SK-N-SH (cell line): ENCODE results near the gene ZNF117. TPM values are rescaled to one million over a fixed set of nuclear protein-coding genes. Genes with fewer than 3 reads are reported as not detected.
"Not testable (repeated sequence)": the region's sequence is repeated elsewhere in the genome, so short reads cannot be mapped to it uniquely, and the experiment has no call there.

ENCODE experiments used
- CTCF ChIA-PET: fragments of 300-600, 350-600 bp; formaldehyde crosslinking; extraction: SDS; loops from one replicate; lab custom pipeline; 2021; lab: Yijun Ruan, JAX
- POLR2A ChIA-PET: fragments of 350-600 bp; sonication (Branson Sonifier 250); formaldehyde crosslinking; extraction: SDS; loops from one replicate; lab custom pipeline; 2020; ENCODE audit warnings: antibody characterized with exemption, inconsistent platforms; lab: Yijun Ruan, JAX
- DNase-seq: peaks from one replicate; pipeline ENCODE4 v3.0.0; 2012
- H2AFZ ChIP-seq: fragments of 200-600 bp; sonication (generic); 2 replicates; pipeline ENCODE4 v1.8.1; 2016; ENCODE audit warnings: antibody characterized with exemption, mild to moderate bottlenecking, low read depth
- H3F3A ChIP-seq: fragments of 200-600 bp; sonication (generic); replicated peaks from 2 replicates; pipeline ENCODE3; 2016; ENCODE audit warnings: antibody characterized with exemption, mild to moderate bottlenecking; ENCODE audit not compliant: insufficient read depth
- H3K27ac ChIP-seq, 2 experiments: fragments of 200-500 bp in 1 of 2; fragments of 200-600 bp in 1 of 2; sonication (Bioruptor generic) in 1 of 2; sonication (generic), shearing (Covaris generic) in 1 of 2; 2 replicates each; pipeline versions ENCODE4 v1.5.1 to v1.6.1; 2014 to 2016; ENCODE audit warnings: low read depth in 2 of 2, inconsistent platforms in 1 of 2, low read length in 1 of 2, mild to moderate bottlenecking in 1 of 2, mixed read lengths in 1 of 2
- H3K27me3 ChIP-seq: fragments of 200-600 bp; sonication (generic), shearing (Covaris generic); 2 replicates; pipeline ENCODE4 v1.6.1; 2016; ENCODE audit warnings: mixed run types; ENCODE audit not compliant: insufficient read depth
- H3K36me3 ChIP-seq, 2 experiments: fragments of 200-500 bp in 1 of 2; fragments of 200-600 bp in 1 of 2; sonication (Bioruptor generic) in 1 of 2; sonication (generic) in 1 of 2; replicated peaks in 1 of 2; 2 replicates each; pipeline versions ENCODE3 to v1.5.1; 2014 to 2016; ENCODE audit warnings: low read length in 1 of 2, mild to moderate bottlenecking in 1 of 2; ENCODE audit not compliant: insufficient read depth in 2 of 2, control insufficient read depth in 1 of 2
- H3K4me1 ChIP-seq, 2 experiments: fragments of 200-500 bp in 1 of 2; fragments of 200-600 bp in 1 of 2; sonication (Bioruptor generic) in 1 of 2; sonication (generic), shearing (Covaris generic) in 1 of 2; 2 replicates each; pipeline versions ENCODE4 v1.5.1 to v1.6.1; 2014 to 2016; ENCODE audit warnings: low read depth in 1 of 2, low read length in 1 of 2, mixed run types in 1 of 2; ENCODE audit not compliant: insufficient read depth in 2 of 2, control insufficient read depth in 1 of 2
- H3K4me2 ChIP-seq: fragments of 200-600 bp; sonication (generic), shearing (Covaris generic); 2 replicates; pipeline ENCODE4 v1.6.1; 2017; ENCODE audit warnings: mixed run types
- H3K4me3 ChIP-seq, 2 experiments: fragments of 200-500 bp in 1 of 2; fragments of 200-600 bp in 1 of 2; sonication (Bioruptor generic) in 1 of 2; sonication (generic), shearing (Covaris generic) in 1 of 2; 2 replicates each; pipeline versions ENCODE4 v1.5.1 to v1.8.1; 2014 to 2016; ENCODE audit warnings: low read depth in 2 of 2, inconsistent platforms in 1 of 2, low read length in 1 of 2, mild to moderate bottlenecking in 1 of 2, mixed read lengths in 1 of 2, moderate library complexity in 1 of 2
- H3K79me2 ChIP-seq: fragments of 200-600 bp; sonication (generic); 2 replicates; pipeline ENCODE4 v1.8.1; 2017; ENCODE audit warnings: mild to moderate bottlenecking; ENCODE audit not compliant: insufficient read depth
- H3K9ac ChIP-seq: fragments of 200-600 bp; sonication (generic); 2 replicates; pipeline ENCODE4 v1.6.1; 2017; ENCODE audit warnings: mixed run types
- H3K9me2 ChIP-seq: fragments of 200-600 bp; sonication (generic); 2 replicates; pipeline ENCODE4 v1.6.1; 2017; ENCODE audit warnings: mixed run types
- H3K9me3 ChIP-seq: fragments of 200-600 bp; sonication (generic); 2 replicates; pipeline ENCODE4 v1.6.1; 2017; ENCODE audit warnings: mixed run types, mild to moderate bottlenecking, moderate library complexity
- H4K20me1 ChIP-seq: fragments of 200-600 bp; sonication (generic); 2 replicates; pipeline ENCODE4 v1.6.1; 2017; ENCODE audit warnings: mild to moderate bottlenecking, mixed run types; ENCODE audit not compliant: insufficient read depth
- CHD2 ChIP-seq: fragments of 150-350 bp; IDR thresholded peaks from 2 replicates; pipeline ENCODE4 v1.6.1; 2018; ENCODE audit warnings: low read length; ENCODE audit not compliant: partially characterized antibody
- JUND ChIP-seq: IDR thresholded peaks from 2 replicates; pipeline ENCODE4 v1.4.0; 2012
- MAX ChIP-seq: IDR thresholded peaks from 2 replicates; pipeline ENCODE4 v1.4.0; 2012; ENCODE audit warnings: low read depth
- PBX3 ChIP-seq: IDR thresholded peaks from 2 replicates; pipeline ENCODE4; 2012
- SIN3A ChIP-seq: IDR thresholded peaks from 2 replicates; pipeline ENCODE4 v1.6.1; 2012; ENCODE audit warnings: low read depth, mild to moderate bottlenecking, low read length, moderate library complexity, borderline replicate concordance
- TCF12 ChIP-seq: IDR thresholded peaks from 2 replicates; pipeline ENCODE4 v1.4.0; 2012
- TEAD4 ChIP-seq: IDR thresholded peaks from 2 replicates; pipeline ENCODE4 v1.4.0; 2012; ENCODE audit warnings: mild to moderate bottlenecking, borderline replicate concordance; ENCODE audit not compliant: insufficient read depth
- ZBTB33 ChIP-seq: IDR thresholded peaks from 2 replicates; pipeline ENCODE4 v1.4.0; 2012; ENCODE audit warnings: low read depth, borderline replicate concordance
- WGBS: methylation state at CpG from one replicate; pipeline ENCODE4 v1.1.6; 2017; ENCODE audit warnings: low lambda C conversion rate; 5-methylcytosine and 5-hydroxymethylcytosine counted together
- polyA plus RNA-seq, 3 experiments: library from polyadenylated mRNA; depleted of rRNA; stranded (reverse); fragments of >200 nt; gene quantifications; 2 replicates each; pipeline ENCODE4 v1.2.3, GENCODE V29; 2012

The ZNF117 gene
- polyA plus RNA-seq (2012; rRNA removed), result 3.8 and 6.5 TPM in 2 replicates
- 1.8 and 2.0 TPM in 2 replicates for polyA plus RNA-seq (2012; cell fraction: cytosol; rRNA removed)
- polyA plus RNA-seq (2012; cell fraction: nucleus; rRNA removed), result 12.5 and 31.0 TPM in 2 replicates

- Histone ChIP-seq H2AFZ (no peak within 1 kb of the TSS), H3K4me3 (no peak within 1 kb of the TSS; a peak in 1 of 4 replicates), H3K9me2 (no peaks in the 10 kb centered on the region), H3K9ac (no peak within 1 kb of the TSS), H3K27me3 (no peaks in the 10 kb centered on the region), H4K20me1 (no peaks in the 10 kb centered on the region), H3K9me3 (peaks cover 12% of the 10 kb centered on the region; the same call in 1 of the 2 replicates), H3K4me2 (no peak within 1 kb of the TSS), H3K27ac (no peak within 1 kb of the TSS), H3K79me2 (no peaks in the 10 kb centered on the region; the same call in 1 of the 2 replicates), H3F3A (no peaks in the 10 kb centered on the region), H3K36me3 (peaks cover 13 to 45% of the 10 kb centered on the region in 2 experiments), H3K4me1 (no peaks in the 10 kb centered on the region)
- ChIA-PET POLR2A (no interaction called here), CTCF (interaction anchor here (0.7 to 1.2 kb wide), 3 partner anchors 30 to 993 kb away, joined by 3 read pairs; no protein-coding TSS in a partner anchor)
- WGBS, result 76% methylated on average over 4 of the region's 4 CpGs
- TF ChIP-seq CHD2 (no peak), SIN3A (no peak), ZBTB33 (no peak), TEAD4 (no peak), JUND (no peak), TCF12 (no peak), PBX3 (no peak)
- DNase-seq, result no peak
Observed at GRCh38 chr7:64990936-64991335, at the start of gene ZNF117. Gene ZNF117 (minus strand): TSS chr7:64991036.

GRCh38 chr7:65038767-65039166 is 47.9 kb upstream of the ZNF117 start:
- 2% methylated on average over 9 of the region's 35 CpGs for WGBS
- H3K79me2 ChIP-seq, result peaks cover 45% of the 10 kb centered on the region
- H3K9me3 ChIP-seq, H3K9me2 ChIP-seq, CTCF ChIA-PET, H3K27me3 ChIP-seq, H2AFZ ChIP-seq, H3F3A ChIP-seq, H3K36me3 ChIP-seq, H3K4me1 ChIP-seq: not testable (repeated sequence)
- H3K9ac ChIP-seq, result peak overlapping the region; percentile 68
- H4K20me1 ChIP-seq, result peaks cover 13% of the 10 kb centered on the region; the same call in 1 of the 2 replicates
- peak; percentile 53 for DNase-seq
- POLR2A ChIA-PET, result interaction anchor here (1.5 kb wide), 1 partner anchor 32 kb away, joined by 7 read pairs; the partner anchor contains the start of gene ERV3-1
- 0 out of 2 replicates have a peak, but pooled peaks have one; percentile 15 for TF ChIP-seq SIN3A
- 0 out of 2 replicates have a peak, but pooled peaks have one; percentile 10 for TF ChIP-seq MAX
- peak overlapping the region; percentile 70 to 74 for H3K4me3 ChIP-seq
- H3K4me2 ChIP-seq, result peak overlapping the region; percentile 71
- peak overlapping the region; percentile 23 to 89; a peak in 3 of 4 replicates for H3K27ac ChIP-seq
